Posterior vena cava (tissue), 2 donors: Measurements from ENCODE around the gene LSM4. TPM values are rescaled to one million over a fixed set of nuclear protein-coding genes. Genes with fewer than 3 reads are reported as not detected.
A peak's percentile ranks its signal among the peaks of the same experiment; 100 is the strongest.
"Not testable (repeated sequence)": the region's sequence is repeated elsewhere in the genome, so short reads cannot be mapped to it uniquely, and the experiment has no call there.

Source experiments
- DNase-seq: peaks from one replicate; pipeline ENCODE4 v3.0.0-alpha.2; 2020; ENCODE audit warnings: low spot score
- intact Hi-C, 2 donors: fragments of 100-400 bp; cut with DNase I; formaldehyde crosslinking; loops; one replicate each; pipeline versions ENCODE4 v1.14.1 to v1.14.2; 2022 to 2023
- long read RNA-seq, 2 donors: library from polyadenylated mRNA; unstranded; transcript quantifications; one replicate each; pipeline ENCODE4 v2.0.0, GENCODE V29; 2020 to 2021
- total RNA-seq, 2 donors: library from RNA; stranded (reverse); fragmentation: NEBNext Ultra II Directional; extraction: Animal tissue kit (Norgen Biotek cat#: 25700); gene quantifications; one replicate each; pipeline ENCODE4 v1.2.1, GENCODE V29; 2021
- donor health status: DM: yes; HTN: yes; CAD: no.
- donor health status: DM: yes; HTN: yes; CAD: no.

The LSM4 gene
- total RNA-seq = 10 to 100 TPM; 44.4 to 46.9 TPM
- long read RNA-seq, donor 1, transcript LSM4-203 (5 exons, 1,908 nt) = major isoform, 32 of 33 reads
- long read RNA-seq, donor 1, partial matches to known transcripts = 0 of 33 reads
- long read RNA-seq, donor 1, other reads (novel, unspliced or antisense) = 0 of 33 reads
- long read RNA-seq, donor 2, transcript LSM4-203 (5 exons, 1,908 nt) = major isoform, 136 of 147 reads
- long read RNA-seq, donor 2, partial matches to known transcripts = 8 of 147 reads
- long read RNA-seq, donor 2, other reads (novel, unspliced or antisense) = 1 of 147 reads

GRCh38 chr19:18322759-18323460 lies at the start of gene LSM4:
Gene LSM4 (minus strand): TSS chr19:18323076. CDS start chr19:18323020, 56 bp downstream.
- intact Hi-C loops = loop anchor here (5.0 kb wide), 2 partner anchors 36 to 41 kb away; partner anchors contain the start of gene JUND (in 1 of the 2)
- DNase-seq = peak; percentile 100

- intact Hi-C loops = no loop called here
- DNase-seq = no peak
Measured at GRCh38 chr19:18368504-18369222, 45.8 kb upstream of the LSM4 start.

- intact Hi-C loops = no loop called here
- DNase-seq = no peak
Measured at GRCh38 chr19:18366021-18366435, 43.2 kb upstream of the LSM4 start.

- no peak for DNase-seq
- intact Hi-C loops = no loop called here
Measured at GRCh38 chr19:18364826-18365528, 42.1 kb upstream of the LSM4 start.

- DNase-seq, intact Hi-C loops: not testable (repeated sequence)
Measured at GRCh38 chr19:18364277-18364825, 41.5 kb upstream of the LSM4 start.

- intact Hi-C loops = no loop called here
- DNase-seq = no peak
Measured at GRCh38 chr19:18363787-18364186, 40.9 kb upstream of the LSM4 start.

- DNase-seq = no peak
- intact Hi-C loops = no loop called here
Measured at GRCh38 chr19:18362934-18363542, 40.2 kb upstream of the LSM4 start.

GRCh38 chr19:18361646-18362045 lies 38.8 kb upstream of the LSM4 start:
- DNase-seq = no peak
- intact Hi-C loops = no loop called here

- DNase-seq = no peak
- intact Hi-C loops = loop anchor here in 1 of 2 donors (10.0 kb wide), 1 partner anchor 48 kb away; no protein-coding TSS in a partner anchor
Measured at GRCh38 chr19:18357041-18357440, 34.2 kb upstream of the LSM4 start.

- intact Hi-C loops = loop anchor here in 1 of 2 donors (10.0 kb wide), 1 partner anchor 50 kb away; no protein-coding TSS in a partner anchor
- not testable (repeated sequence) for DNase-seq
Measured at GRCh38 chr19:18354743-18355142, 31.9 kb upstream of the LSM4 start.

- no peak for DNase-seq
- intact Hi-C loops = loop anchor here in 1 of 2 donors (10.0 kb wide), 1 partner anchor 51 kb away; no protein-coding TSS in a partner anchor
Measured at GRCh38 chr19:18353378-18354005, 30.6 kb upstream of the LSM4 start.

GRCh38 chr19:18351544-18351943 lies 28.7 kb upstream of the LSM4 start:
- intact Hi-C loops = loop anchor here in 1 of 2 donors (10.0 kb wide), 1 partner anchor 53 kb away; no protein-coding TSS in a partner anchor

GRCh38 chr19:18350490-18350889 lies 27.6 kb upstream of the LSM4 start:
- no peak for DNase-seq
- intact Hi-C loops = loop anchor here in 1 of 2 donors (10.0 kb wide), 1 partner anchor 54 kb away; no protein-coding TSS in a partner anchor

More at GRCh38 chr19:18351544-18351943, 28.7 kb upstream of the LSM4 start:
- no peak for DNase-seq

- intact Hi-C loops = loop anchor here (5.0 to 10.0 kb wide), 2 partner anchors 55 to 63 kb away; no protein-coding TSS in a partner anchor
- DNase-seq = peak; percentile 88
Measured at GRCh38 chr19:18349524-18350128, 26.8 kb upstream of the LSM4 start.

- intact Hi-C loops = loop anchor here in 1 of 2 donors (5.0 kb wide), 1 partner anchor 63 kb away; no protein-coding TSS in a partner anchor
- not testable (repeated sequence) for DNase-seq
Measured at GRCh38 chr19:18348818-18349339, 26.0 kb upstream of the LSM4 start.

- no peak for DNase-seq
- intact Hi-C loops = loop anchor here in 1 of 2 donors (5.0 kb wide), 1 partner anchor 64 kb away; no protein-coding TSS in a partner anchor
Measured at GRCh38 chr19:18348171-18348570, 25.3 kb upstream of the LSM4 start.

- intact Hi-C loops = loop anchor here in 1 of 2 donors (5.0 kb wide), 1 partner anchor 66 kb away; no protein-coding TSS in a partner anchor
Measured at GRCh38 chr19:18346091-18346490, 23.2 kb upstream of the LSM4 start.

More at GRCh38 chr19:18346091-18346490, 23.2 kb upstream of the LSM4 start:
- DNase-seq = no peak
